HFF-Myc (cell line): Measurements from ENCODE around the gene CIC.

Experiments used
- DNase-seq: peaks from one replicate; pipeline ENCODE4 v3.0.0-alpha.2; 2011; ENCODE audit warnings: low read depth; ENCODE audit errors: extremely low read depth
- H3K4me3 ChIP-seq: replicated peaks from 2 replicates; pipeline ENCODE4 v1.5.1; 2011; ENCODE audit warnings: low read depth, mild to moderate bottlenecking, control low read depth, low read length
- CTCF ChIP-seq: IDR thresholded peaks from 2 replicates; pipeline ENCODE4 v1.5.1; 2012; ENCODE audit warnings: mild to moderate bottlenecking, low read depth, low read length, control low read depth; ENCODE audit errors: missing control alignments

The CIC gene

DNA sequence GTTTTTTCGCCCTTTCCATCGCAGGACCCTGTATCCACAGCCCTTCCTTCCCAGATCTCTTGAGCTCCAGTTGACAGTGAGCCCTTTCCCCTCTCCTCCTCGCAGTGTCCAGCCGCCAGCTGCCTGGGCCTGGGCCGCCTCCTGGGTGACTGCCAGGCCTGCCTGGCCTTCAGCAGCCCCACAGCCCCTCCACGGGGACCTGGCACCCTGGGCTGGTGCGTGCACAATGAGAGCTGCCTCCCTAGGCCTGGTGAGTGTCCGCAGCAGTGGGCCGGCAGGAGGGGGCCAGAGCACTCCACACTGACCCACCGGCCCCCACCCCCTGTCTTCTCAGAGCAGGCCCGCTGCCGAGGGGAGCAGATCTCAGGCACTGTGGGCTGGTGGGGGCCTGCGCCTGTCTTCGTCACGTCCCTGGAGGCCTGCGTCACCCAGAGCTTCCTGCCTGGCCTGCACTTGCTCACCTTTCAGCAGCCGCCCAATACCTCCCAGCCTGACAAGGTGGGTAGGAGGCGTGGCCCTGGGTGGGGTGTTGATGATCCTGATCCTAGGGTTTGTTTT is 75.4 kb downstream of the CIC start:
- no peak overlapping the region for H3K4me3 ChIP-seq
- DNase-seq, result no peak
- TF ChIP-seq CTCF, result no peak
